Measurements from ENCODE around the gene FGF4.
"Not testable (repeated sequence)": the region's sequence is repeated elsewhere in the genome, so short reads cannot be mapped to it uniquely, and the experiment has no call there.

Gene FGF4

GRCh38 chr11:69765498-69765995 lies 9.6 kb downstream of the FGF4 start:
- Mint-ChIP-seq H3K36me3 (ENCODE audit: low read depth) (no peaks in the 10 kb centered on the region), H3K4me1 (no peaks in the 10 kb centered on the region), H3K27ac (no peak overlapping the region), H3K9me3 (no peaks in the 10 kb centered on the region), H3K27me3 (peaks cover 14% of the 10 kb centered on the region), H3K4me3 (no peak overlapping the region)
- no peak for DNase-seq
- ATAC-seq = no peak

DNA sequence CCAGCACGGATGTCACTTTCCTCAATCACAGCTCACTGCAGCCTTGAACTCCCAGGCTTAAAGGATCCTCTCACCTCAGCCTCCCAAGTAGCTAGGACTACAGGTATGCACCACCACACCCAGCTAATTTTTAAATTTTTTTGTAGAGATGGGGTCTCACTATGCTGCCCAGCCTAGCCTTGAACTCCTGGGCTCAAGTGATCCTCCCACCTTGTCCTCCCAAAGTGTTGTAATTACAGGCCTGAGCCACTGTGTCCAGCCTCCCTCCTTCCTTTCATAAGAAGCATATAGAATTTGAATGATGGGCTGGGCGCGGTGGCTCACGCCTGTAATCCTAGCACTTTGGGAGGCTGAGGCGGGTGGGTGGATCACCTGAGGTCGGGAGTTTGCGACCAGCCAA lies 10.2 kb downstream of the FGF4 start:
- H3K4me1 Mint-ChIP-seq; ATAC-seq; H3K4me3 Mint-ChIP-seq; H3K9me3 Mint-ChIP-seq; H3K27ac Mint-ChIP-seq; DNase-seq; H3K36me3 Mint-ChIP-seq (ENCODE audit: low read depth): not testable (repeated sequence)
- peaks cover 12% of the 10 kb centered on the region for H3K27me3 Mint-ChIP-seq

DNA sequence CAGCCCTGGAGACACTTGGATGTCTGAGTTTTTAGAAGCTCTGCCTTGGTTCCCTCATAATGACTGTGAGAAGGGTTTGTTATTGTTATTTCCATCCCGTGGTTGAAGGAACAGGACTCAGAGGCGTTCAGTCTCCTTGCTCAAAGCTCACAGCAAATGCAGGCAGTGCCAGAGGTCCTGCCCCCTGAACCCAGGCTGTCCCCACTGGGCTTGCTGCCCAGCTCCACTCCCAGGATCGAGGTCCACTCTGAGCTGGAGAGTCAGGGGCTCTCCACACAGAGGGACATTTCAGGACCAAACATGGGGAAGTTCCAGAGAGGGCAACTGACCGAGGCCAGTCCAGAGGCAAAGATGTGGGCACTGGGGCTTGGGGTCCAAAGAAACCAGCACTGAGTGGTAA lies 14.8 kb downstream of the FGF4 start:
- Mint-ChIP-seq H3K4me3 (no peak overlapping the region), H3K27ac (no peak overlapping the region), H3K27me3 (peaks cover 12% of the 10 kb centered on the region), H3K9me3 (no peaks in the 10 kb centered on the region), H3K36me3 (ENCODE audit: low read depth) (no peaks in the 10 kb centered on the region), H3K4me1 (no peaks in the 10 kb centered on the region)
- no peak for DNase-seq
- no peak for ATAC-seq

GRCh38 chr11:69752890-69753289 lies 22.3 kb downstream of the FGF4 start:
- DNase-seq = no peak
- ATAC-seq = no peak
- Mint-ChIP-seq H3K27ac (no peak overlapping the region), H3K27me3 (peaks cover 13% of the 10 kb centered on the region), H3K4me3 (no peak overlapping the region), H3K36me3 (ENCODE audit: low read depth) (no peaks in the 10 kb centered on the region), H3K4me1 (no peaks in the 10 kb centered on the region), H3K9me3 (no peaks in the 10 kb centered on the region)

- Mint-ChIP-seq H3K9me3 (no peaks in the 10 kb centered on the region), H3K27ac (no peak overlapping the region), H3K4me3 (no peak overlapping the region), H3K4me1 (no peaks in the 10 kb centered on the region), H3K36me3 (ENCODE audit: low read depth) (no peaks in the 10 kb centered on the region), H3K27me3 (peaks cover 8% of the 10 kb centered on the region)
- no peak for DNase-seq
- ATAC-seq = no peak
Observed at GRCh38 chr11:69750875-69751597, 24.1 kb downstream of the FGF4 start.

DNA sequence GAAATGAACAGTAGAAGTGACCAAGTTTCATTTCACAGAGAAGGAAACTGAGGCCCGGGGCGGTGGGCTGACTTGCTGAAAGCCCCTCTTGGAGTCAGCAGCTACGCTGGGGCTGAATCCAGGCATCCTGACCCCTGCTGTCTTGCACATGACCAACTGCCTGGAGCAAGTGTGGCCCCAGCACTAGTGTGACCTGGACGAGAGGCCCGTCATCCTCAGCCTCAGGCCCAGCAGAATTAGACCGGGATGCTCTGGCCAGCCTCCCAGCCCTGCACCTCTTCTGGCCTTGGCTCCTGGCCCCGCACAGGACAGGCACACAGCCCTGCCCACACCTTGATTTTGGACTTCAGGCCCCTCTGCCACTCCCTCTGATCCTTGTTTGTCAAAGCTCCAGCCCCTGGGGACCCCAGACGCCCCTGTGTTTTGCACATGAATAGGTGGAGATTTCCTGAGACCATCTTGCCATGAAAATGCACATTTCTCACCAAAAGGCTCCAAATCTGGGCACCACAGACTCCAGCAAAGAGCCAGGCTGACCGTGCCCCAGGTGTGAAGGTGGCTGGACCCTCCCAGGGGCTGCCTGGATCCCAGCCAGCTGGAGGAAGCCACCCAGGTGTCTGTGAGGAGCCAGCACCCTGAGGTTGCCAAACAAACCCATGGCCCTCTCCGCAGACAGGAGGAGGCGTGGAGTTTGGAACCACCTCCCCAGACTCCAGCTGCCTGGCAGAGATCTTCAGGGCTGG lies 24.9 kb downstream of the FGF4 start:
- Mint-ChIP-seq H3K4me1 (no peaks in the 10 kb centered on the region), H3K4me3 (no peak overlapping the region), H3K9me3 (no peaks in the 10 kb centered on the region), H3K36me3 (ENCODE audit: low read depth) (no peaks in the 10 kb centered on the region), H3K27ac (no peak overlapping the region), H3K27me3 (peaks cover 10% of the 10 kb centered on the region)
- ATAC-seq (no peak), DNase-seq (no peak)

GRCh38 chr11:69748637-69749036 lies 26.5 kb downstream of the FGF4 start:
- DNase-seq (no peak), ATAC-seq (no peak)
- Mint-ChIP-seq H3K27me3 (peaks cover 10% of the 10 kb centered on the region), H3K4me1 (no peaks in the 10 kb centered on the region), H3K9me3 (no peaks in the 10 kb centered on the region), H3K4me3 (no peak overlapping the region), H3K27ac (no peak overlapping the region), H3K36me3 (ENCODE audit: low read depth) (no peaks in the 10 kb centered on the region)

- H3K4me3 Mint-ChIP-seq = no peak overlapping the region
- no peaks in the 10 kb centered on the region for H3K4me1 Mint-ChIP-seq
- no peak overlapping the region for H3K27ac Mint-ChIP-seq
- peaks cover 10% of the 10 kb centered on the region for H3K27me3 Mint-ChIP-seq
- ATAC-seq = no peak
- no peaks in the 10 kb centered on the region for H3K9me3 Mint-ChIP-seq
- H3K36me3 Mint-ChIP-seq (ENCODE audit: low read depth) = no peaks in the 10 kb centered on the region
- DNase-seq = no peak
Observed at GRCh38 chr11:69746752-69747742, 28.1 kb downstream of the FGF4 start.

- Mint-ChIP-seq H3K9me3 (no peaks in the 10 kb centered on the region), H3K4me3 (no peak overlapping the region), H3K4me1 (no peaks in the 10 kb centered on the region), H3K27me3 (peaks cover 10% of the 10 kb centered on the region), H3K27ac (no peak overlapping the region), H3K36me3 (ENCODE audit: low read depth) (no peaks in the 10 kb centered on the region)
- DNase-seq (no peak), ATAC-seq (no peak)
Observed at GRCh38 chr11:69746140-69746539, 29.0 kb downstream of the FGF4 start.

DNA sequence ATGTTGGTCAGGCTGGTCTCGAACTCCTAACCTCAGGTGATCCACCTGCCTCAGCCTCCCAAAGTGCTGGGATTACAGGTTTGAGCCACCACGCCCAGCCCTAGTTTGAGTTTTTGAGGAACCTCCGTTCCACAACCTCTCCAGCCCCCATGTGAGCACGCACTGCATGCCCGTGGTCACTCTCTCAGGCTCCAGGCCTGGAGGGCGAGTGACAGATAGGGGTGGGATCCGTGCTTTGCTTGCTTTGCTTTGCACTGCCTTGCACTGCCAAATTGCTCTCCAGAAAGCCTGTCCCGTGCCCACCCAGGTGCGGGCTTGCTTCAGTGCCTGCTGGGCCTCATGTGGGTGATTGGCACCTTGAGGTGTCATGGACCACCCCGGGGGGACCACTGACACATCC lies 29.9 kb downstream of the FGF4 start:
- H3K27ac Mint-ChIP-seq = no peak overlapping the region
- no peak for DNase-seq
- H3K4me1 Mint-ChIP-seq = no peaks in the 10 kb centered on the region
- no peaks in the 10 kb centered on the region for H3K9me3 Mint-ChIP-seq
- H3K27me3 Mint-ChIP-seq = peaks cover 10% of the 10 kb centered on the region
- no peak for ATAC-seq
- H3K36me3 Mint-ChIP-seq (ENCODE audit: low read depth) = no peaks in the 10 kb centered on the region
- no peak overlapping the region for H3K4me3 Mint-ChIP-seq

- Mint-ChIP-seq H3K4me3 (no peak overlapping the region), H3K4me1 (no peaks in the 10 kb centered on the region)
- DNase-seq = no peak
Observed at GRCh38 chr11:69744435-69744834, 30.7 kb downstream of the FGF4 start.

DNA sequence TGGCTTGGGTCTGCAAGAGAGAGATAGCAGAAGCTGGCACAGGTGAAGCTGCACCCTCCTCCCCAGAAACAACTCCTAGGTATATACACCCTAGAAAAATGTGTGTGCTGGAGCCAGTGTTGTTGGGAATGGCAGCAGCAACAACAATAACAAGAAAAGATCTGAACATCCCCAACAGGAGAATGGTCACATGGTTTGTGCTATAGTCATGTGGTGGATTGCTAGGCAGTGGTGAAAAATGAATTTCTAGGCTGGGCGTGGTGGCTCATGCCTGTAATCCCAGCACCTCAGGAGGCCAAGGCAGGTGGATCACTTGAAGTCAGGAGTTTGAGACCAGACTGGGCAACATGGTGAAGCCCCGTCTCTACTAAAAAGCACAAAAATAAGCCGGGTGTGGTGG lies 40.3 kb downstream of the FGF4 start:
- no peak for ATAC-seq
- DNase-seq = no peak
- Mint-ChIP-seq H3K27me3 (peaks cover 16% of the 10 kb centered on the region), H3K36me3 (ENCODE audit: low read depth) (no peaks in the 10 kb centered on the region), H3K9me3 (peaks cover 14% of the 10 kb centered on the region), H3K27ac (no peak overlapping the region), H3K4me3 (no peak overlapping the region), H3K4me1 (no peaks in the 10 kb centered on the region)

More at GRCh38 chr11:69744435-69744834, 30.7 kb downstream of the FGF4 start:
- Mint-ChIP-seq H3K27ac (no peak overlapping the region), H3K27me3 (peaks cover 10% of the 10 kb centered on the region), H3K9me3 (no peaks in the 10 kb centered on the region), H3K36me3 (ENCODE audit: low read depth) (no peaks in the 10 kb centered on the region)
- no peak for ATAC-seq

DNA sequence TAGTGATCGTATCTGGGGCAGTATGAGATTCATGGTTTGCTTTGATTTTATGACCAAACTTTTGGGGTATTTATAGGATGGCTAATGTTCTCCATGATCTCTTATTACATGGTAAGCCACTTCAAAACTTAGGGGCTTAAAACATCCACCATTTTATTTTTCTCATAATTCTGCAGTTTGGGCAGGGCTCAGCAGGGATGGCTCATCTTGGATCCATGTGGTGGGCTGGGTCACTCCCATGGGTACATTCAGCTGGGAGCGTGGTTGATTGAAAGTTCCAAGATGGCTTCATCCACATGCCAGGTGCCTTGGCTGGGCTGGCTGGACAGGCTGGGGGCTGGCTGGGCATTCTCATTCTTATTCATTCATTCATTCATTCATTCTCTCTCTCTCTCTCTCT lies 40.8 kb downstream of the FGF4 start:
- Mint-ChIP-seq H3K9me3 (peaks cover 14% of the 10 kb centered on the region), H3K27ac (no peak overlapping the region), H3K27me3 (peaks cover 20% of the 10 kb centered on the region), H3K36me3 (ENCODE audit: low read depth) (no peaks in the 10 kb centered on the region), H3K4me1 (no peaks in the 10 kb centered on the region), H3K4me3 (no peak overlapping the region)
- DNase-seq (no peak), ATAC-seq (no peak)

- Mint-ChIP-seq H3K9me3 (peaks cover 14% of the 10 kb centered on the region), H3K36me3 (ENCODE audit: low read depth) (no peaks in the 10 kb centered on the region), H3K27ac (no peak overlapping the region), H3K4me3 (no peak overlapping the region), H3K27me3 (peaks cover 20% of the 10 kb centered on the region), H3K4me1 (no peaks in the 10 kb centered on the region)
- DNase-seq = no peak
- no peak for ATAC-seq
Observed at GRCh38 chr11:69732910-69733309, 42.2 kb downstream of the FGF4 start.

All from activated naive CD8-positive, alpha-beta T cell treated with anti-CD3 and anti-CD28 coated beads, Interleukin-2, amount 50 U/mL, for 24 hours (primary cell).